Loucy (cell line): ENCODE data around the gene DBR1.

Source experiments
- EZH2phosphoT487 ChIP-seq: fragments of 200-600 bp; IDR thresholded peaks from 2 replicates; pipeline ENCODE4 v1.6.1; 2018; ENCODE audit warnings: antibody characterized with exemption, mild to moderate bottlenecking, moderate library complexity, borderline replicate concordance
- TF ChIP-seq, protein P1 (sequence below): fragments of 200-600 bp; sonication (generic); conservative IDR thresholded peaks from 2 replicates; pipeline ENCODE4 v1.5.1; 2014; ENCODE audit warnings: mild to moderate bottlenecking, antibody characterized with exemption, low read length

DNA sequence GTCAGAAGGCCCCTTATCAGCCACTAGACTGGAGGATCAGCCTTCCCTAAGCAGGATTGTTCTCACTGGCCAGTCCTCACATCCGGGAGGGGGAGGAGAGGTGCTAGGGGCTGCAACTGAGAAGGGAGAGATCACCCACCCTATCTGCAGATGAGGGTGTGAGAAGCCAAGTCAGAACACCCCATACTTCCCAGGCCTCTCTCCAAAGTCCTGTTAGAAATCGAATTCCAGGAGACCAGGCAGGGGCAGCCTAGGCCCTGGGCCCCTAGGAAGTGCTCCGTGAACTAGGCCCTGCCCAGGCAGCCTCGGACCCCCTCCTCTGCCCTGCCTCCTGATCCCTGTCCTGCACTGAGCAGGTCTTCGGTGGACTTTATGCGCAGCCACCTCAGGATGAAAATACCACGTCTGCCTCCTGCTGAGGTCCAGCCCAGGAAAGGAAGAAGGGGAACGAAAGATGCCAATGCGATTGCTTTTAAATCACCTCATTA, 60.2 kb downstream of the DBR1 start:
- TF ChIP-seq, protein P1, sequence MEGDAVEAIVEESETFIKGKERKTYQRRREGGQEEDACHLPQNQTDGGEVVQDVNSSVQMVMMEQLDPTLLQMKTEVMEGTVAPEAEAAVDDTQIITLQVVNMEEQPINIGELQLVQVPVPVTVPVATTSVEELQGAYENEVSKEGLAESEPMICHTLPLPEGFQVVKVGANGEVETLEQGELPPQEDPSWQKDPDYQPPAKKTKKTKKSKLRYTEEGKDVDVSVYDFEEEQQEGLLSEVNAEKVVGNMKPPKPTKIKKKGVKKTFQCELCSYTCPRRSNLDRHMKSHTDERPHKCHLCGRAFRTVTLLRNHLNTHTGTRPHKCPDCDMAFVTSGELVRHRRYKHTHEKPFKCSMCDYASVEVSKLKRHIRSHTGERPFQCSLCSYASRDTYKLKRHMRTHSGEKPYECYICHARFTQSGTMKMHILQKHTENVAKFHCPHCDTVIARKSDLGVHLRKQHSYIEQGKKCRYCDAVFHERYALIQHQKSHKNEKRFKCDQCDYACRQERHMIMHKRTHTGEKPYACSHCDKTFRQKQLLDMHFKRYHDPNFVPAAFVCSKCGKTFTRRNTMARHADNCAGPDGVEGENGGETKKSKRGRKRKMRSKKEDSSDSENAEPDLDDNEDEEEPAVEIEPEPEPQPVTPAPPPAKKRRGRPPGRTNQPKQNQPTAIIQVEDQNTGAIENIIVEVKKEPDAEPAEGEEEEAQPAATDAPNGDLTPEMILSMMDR: no peak
- no peak for TF ChIP-seq EZH2phosphoT487
